HuH-7 (cell line): ENCODE data around the gene MEF2A.
"Not testable (repeated sequence)": the region's sequence is repeated elsewhere in the genome, so short reads cannot be mapped to it uniquely, and the experiment has no call there.

ENCODE experiments used
- DNase-seq: peaks from one replicate; pipeline ENCODE4 v3.0.0; 2011; ENCODE audit warnings: low spot score

The MEF2A gene

GRCh38 chr15:99731336-99732123, 165.7 kb downstream of the MEF2A start:
- DNase-seq, result no peak

- peak; percentile 23 for DNase-seq
Observed at GRCh38 chr15:99732124-99732750, 166.5 kb downstream of the MEF2A start.

GRCh38 chr15:99732751-99733267, 167.0 kb downstream of the MEF2A start:
- DNase-seq, result peak; percentile 56

GRCh38 chr15:99733268-99734039, 167.7 kb downstream of the MEF2A start, which contains the start of gene LYSMD4:
LYSMD4 (minus strand) TSS chr15:99733437; CDS start chr15:99731999, 1,438 bp downstream.
- peak; percentile 98 for DNase-seq

GRCh38 chr15:99734040-99734291, 168.2 kb downstream of the MEF2A start:
- DNase-seq, result not testable (repeated sequence)

GRCh38 chr15:99734575-99734974, 168.8 kb downstream of the MEF2A start:
- no peak for DNase-seq

- DNase-seq, result no peak
Observed at GRCh38 chr15:99735868-99736267, 170.1 kb downstream of the MEF2A start.

- no peak for DNase-seq
Observed at GRCh38 chr15:99736702-99737101, 170.9 kb downstream of the MEF2A start.

GRCh38 chr15:99738021-99738847, 172.4 kb downstream of the MEF2A start:
- DNase-seq, result no peak

- DNase-seq, result no peak
Observed at GRCh38 chr15:99741835-99742234, 176.1 kb downstream of the MEF2A start.

GRCh38 chr15:99744142-99744541, 178.4 kb downstream of the MEF2A start:
- no peak for DNase-seq

- no peak for DNase-seq
Observed at GRCh38 chr15:99745370-99746086, 179.7 kb downstream of the MEF2A start.

GRCh38 chr15:99749386-99749785, 183.6 kb downstream of the MEF2A start:
- no peak for DNase-seq

GRCh38 chr15:99750326-99750725, 184.5 kb downstream of the MEF2A start:
- DNase-seq, result not testable (repeated sequence)

GRCh38 chr15:99752556-99752955, 186.8 kb downstream of the MEF2A start:
- DNase-seq, result no peak

GRCh38 chr15:99753066-99753465, 187.3 kb downstream of the MEF2A start:
- no peak for DNase-seq

GRCh38 chr15:99755692-99756409, 190.1 kb downstream of the MEF2A start:
- peak; percentile 70 for DNase-seq

- DNase-seq, result no peak
Observed at GRCh38 chr15:99762288-99762687, 196.5 kb downstream of the MEF2A start.

- no peak for DNase-seq
Observed at GRCh38 chr15:99763827-99764226, 198.0 kb downstream of the MEF2A start.

GRCh38 chr15:99764522-99764921, 198.7 kb downstream of the MEF2A start:
- DNase-seq, result no peak
